HUDEP-2 (cell line): ENCODE data around the gene LGR6.
A peak's percentile ranks its signal among the peaks of the same experiment; 100 is the strongest.
"Not testable (repeated sequence)": the region's sequence is repeated elsewhere in the genome, so short reads cannot be mapped to it uniquely, and the experiment has no call there.

Experiments used
- DNase-seq, 76 experiments: peaks; one replicate each; lab custom pipeline; 2025; ENCODE audit not compliant: unreplicated experiment in 76 of 76; lab: John Stamatoyannopoulos, UW

Gene LGR6

DNA sequence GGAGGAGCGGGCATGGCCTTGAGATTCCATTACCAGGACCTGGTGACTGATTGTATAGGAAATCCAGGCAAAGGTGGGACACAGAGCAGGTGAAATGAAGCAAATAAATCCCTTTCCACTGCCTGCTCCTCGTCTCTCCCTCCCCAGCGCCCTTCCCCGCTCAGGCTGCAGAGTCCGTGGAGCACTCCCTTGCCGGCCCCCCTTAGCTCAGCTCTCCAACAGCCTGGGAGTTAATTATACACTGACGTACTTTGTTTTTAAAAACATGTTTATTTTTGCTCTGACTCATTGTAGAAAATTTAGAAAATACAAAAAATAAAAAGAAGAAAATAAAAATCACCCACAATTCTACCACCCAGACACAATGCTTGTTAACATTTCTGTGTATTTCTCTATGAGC is 61.7 kb downstream of the LGR6 start:
- no peak for DNase-seq

DNA sequence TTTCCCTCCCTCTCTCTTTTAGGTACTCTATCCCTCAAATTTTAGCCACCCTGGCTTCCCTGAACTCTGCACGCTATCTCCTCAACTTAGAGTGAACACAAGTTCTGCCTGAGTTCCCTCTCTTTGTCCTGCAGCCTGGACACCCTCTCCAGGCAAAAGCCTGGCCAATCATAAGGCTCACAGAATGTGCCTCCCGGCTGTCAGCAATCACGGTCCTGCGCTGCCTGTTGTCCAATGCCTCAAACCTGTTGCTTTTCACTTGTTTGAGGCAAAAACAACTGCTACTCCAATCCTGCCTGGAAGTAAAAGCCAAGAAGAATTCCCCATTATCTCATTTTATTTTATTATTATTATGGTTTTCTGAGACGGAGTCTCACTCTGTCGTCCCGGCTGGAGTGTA is 66.1 kb downstream of the LGR6 start:
- DNase-seq, result no peak

DNA sequence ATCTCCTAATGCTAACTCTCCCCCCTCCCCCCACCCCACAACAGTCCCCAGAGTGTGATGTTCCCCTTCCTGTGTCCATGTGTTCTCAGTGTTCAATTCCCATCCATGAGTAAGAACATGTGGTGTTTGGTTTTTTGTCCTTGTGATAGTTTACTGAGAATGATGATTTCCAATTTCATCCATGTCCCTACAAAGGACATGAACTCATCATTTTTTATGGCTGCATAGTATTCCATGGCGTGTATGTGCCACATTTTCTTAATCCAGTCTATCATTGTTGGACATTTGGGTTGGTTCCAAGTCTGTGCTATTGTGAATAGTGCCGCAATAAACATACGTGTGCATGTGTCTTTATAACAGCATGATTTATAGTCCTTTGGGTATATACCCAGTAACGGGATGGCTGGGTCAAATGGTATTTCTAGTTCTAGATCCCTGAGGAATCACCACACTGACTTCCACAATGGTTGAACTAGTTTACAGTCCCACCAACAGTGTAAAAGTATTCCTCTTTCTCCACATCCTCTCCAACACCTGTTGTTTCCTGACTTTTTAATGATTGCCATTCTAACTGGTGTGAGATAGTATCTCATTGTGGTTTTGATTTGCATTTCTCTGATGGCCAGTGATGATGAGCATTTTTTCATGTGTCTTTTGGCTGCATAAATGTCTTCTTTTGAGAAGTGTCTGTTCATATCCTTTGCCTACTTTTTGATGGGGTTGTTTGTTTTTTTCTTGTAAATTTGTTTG is 67.8 kb downstream of the LGR6 start:
- DNase-seq, result not testable (repeated sequence)

DNA sequence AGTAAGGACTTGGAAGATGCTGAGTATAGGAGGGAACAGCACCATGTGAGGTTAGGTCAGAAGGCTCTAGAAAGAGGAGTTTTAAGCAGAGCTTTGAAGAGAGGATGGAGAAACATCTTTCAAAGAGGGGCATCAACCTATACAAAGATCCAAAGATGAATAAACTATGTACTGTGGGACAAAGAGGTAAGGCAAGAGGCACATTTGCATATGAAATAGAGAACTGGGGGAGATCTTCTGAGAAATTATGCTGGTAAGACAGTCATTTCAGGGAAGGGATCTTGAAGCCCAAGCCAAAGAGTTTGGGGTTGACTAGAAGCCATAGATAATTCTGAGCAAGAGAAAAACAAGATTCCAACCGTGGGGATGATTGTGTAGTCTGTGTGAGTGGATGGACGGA is 70.0 kb downstream of the LGR6 start:
- no peak for DNase-seq

DNA sequence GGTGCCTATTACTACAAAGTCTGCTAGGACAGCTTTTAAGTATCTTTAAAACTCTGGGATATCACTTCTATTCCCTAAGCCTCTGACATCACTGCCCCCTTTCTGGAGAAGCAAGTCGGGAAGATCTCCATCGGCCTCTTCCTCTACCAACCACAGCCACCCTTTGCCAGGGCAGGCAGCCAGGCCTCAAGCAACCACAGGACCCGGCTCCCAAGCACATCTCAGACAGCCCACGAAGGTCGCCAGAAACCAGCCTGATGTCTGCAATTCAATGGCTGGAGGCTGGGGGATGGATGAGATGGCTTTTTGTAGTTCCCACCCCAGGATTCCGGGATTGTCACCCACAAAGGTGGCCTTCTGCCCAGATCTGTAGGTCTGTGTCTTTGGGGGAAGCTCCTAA is 70.7 kb downstream of the LGR6 start:
- DNase-seq, result no peak

DNA sequence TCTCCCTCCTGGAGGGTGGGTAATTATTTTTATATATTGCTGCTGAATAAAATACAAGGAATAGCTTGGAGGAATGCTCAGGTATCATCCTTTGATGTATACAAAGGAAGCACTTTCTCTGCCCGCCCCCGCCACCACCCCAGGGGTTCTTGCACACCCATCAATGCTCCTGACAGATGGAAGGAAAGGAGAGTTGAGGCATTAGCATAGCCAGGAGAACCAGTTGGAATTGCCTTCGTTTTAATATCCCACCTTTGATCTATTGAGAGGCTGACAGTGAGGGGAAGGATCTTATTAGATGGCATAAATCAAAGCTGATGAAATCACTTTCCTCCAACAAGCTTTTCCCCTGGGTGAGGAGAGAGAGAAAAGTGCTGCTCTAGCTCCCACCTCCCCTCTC is 71.1 kb downstream of the LGR6 start:
- no peak for DNase-seq

DNA sequence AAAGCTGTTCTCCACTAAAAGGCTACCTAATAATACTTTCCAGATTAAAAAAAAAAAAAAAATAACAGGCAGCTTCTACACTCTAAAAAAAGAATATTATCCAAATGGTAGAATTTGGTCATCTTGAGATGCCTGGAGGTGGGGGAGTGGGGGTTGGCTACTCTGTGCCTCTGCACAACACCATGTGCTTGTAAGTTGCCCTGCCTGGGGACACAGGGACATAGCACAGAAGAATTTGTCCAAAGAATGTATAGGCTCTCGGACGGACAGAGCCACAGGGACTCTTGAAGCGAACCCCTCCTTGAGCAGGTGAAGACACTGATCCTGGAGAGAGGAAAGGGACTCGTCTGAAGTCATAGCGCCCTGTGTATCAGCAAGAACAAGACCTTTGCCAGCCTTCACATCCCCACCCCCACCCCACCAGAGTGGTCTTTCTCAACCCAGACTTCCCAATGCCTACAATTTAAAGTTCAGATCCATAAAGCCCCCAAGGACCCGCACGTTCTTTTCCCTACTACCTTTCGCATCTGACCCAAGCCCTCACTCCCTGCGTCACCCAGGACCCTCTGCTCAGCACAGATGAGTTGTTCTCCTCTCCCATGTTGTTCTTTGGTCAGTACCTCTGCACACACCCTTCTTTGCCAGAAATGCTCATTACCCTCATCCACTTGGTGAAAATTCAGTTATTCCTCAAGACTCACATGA is 72.6 kb downstream of the LGR6 start:
- DNase-seq, result no peak

DNA sequence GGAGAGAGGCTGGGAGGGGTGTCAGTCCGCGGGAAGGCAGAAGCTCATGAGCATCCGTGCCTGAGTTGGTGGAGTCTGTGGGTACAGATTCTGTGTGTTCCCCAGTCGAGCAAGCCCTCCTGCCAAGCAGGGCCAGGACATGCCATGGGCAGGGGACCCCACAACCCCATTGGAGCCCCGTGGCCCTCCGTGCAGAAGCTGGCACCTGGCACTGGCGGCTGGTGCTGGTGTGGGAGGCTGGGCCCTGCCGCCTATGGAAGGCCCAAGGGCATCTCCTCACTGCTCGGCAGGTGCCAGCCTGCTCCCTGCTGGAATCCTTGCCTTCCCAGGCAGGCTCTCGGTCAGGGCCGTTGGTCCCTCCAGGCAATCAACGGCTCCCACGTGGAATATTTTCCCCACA is 74.4 kb downstream of the LGR6 start:
- no peak for DNase-seq

DNA sequence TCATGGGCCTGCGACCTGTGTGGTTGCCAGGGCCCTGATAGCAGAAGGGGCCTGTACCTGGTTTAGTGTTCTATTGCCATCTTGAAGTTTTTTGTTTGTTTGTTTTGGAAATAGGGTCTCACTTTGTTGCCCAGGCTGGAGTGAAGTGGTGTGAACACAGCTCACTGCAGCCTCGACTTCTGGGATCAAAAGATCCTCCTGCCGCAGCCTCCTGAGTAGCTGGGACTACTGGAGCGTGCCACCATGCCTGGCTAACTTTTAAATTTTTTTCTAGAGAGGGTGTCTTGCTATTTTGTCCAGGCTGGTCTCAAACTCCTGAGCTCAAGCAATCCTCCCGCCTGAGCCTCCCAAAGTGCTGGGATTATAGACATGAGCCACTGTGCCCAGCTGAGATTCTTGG is 75.2 kb downstream of the LGR6 start:
- DNase-seq, result no peak

DNA sequence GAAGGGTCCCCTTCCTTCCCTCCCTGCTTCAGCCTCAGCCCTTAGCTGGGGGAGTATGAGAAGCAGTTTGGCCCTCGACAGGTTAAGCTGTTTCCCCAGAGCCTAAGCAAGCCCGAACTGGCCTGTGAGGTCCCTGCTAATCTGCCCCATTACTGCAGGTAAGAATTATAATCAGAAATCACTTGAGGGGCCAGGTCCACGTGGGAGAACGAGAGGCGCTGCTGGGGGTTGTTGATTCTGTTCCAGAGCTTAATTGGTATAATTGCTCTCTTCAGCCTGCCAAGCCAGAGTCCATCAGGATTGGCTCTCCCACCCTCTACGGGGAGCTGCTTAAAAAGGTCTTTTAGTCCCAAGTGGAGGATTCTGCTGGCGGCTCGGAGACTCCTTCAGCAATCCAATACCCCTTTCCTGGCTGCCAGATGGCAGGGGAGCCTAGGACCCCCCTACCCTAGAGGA is 77.3 kb downstream of the LGR6 start:
- DNase-seq, result no peak

DNA sequence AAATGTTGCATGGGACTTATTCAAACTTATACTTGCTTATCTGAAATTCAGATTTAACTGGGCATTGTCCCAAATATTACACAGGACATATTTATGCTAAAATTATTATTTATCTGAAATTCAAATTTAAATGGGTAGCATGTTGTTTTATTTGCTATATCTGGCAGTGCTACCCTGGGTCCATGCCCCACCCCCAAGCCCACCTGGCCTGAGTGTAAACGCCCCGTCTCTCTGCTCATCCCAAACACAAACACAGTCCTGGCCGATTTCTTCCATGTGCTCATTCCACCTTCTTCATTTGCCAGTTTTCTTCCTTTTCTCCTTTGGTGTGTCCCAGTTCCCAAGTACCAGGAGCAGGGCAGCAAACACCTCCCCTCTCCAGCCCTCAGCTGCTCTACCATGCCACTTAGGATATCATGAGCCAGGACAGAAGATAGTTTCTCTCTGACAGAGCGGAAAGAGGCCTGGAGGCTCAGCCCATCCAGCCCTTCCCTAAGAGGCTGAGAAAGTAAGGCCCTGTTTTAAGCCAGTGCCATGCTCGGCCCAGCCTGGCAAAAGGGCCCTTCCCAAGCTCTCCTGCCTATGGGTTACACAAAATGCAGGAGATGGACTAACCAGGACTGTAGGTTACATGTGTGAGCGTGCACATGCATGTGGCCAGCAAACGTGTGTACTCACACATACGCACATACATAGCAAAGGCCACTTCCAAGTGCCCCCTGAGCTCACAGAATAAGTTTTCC is 78.7 kb downstream of the LGR6 start:
- no peak for DNase-seq

DNA sequence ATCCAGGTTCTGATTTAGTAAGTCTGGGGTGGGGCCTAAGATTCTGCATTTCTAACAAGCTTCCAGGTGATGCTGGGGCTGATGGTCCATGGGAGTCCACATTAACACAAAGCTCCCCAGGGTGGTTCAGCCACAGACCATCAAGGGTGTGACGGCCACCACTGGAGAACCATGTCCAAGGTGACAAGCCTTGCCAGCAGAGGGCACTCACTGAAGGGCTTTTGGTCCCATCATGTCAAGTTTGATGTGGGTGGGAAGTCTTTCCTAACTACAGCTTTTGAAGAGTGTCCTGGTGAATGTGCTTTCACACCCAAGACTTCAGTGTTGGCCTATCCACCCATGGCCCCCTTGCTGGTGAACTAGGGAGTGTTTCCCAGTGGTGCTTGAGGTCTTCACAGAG is 81.0 kb downstream of the LGR6 start:
- DNase-seq, result peak in 31 of 76 experiments; percentile 2 to 47 (median 13)

DNA sequence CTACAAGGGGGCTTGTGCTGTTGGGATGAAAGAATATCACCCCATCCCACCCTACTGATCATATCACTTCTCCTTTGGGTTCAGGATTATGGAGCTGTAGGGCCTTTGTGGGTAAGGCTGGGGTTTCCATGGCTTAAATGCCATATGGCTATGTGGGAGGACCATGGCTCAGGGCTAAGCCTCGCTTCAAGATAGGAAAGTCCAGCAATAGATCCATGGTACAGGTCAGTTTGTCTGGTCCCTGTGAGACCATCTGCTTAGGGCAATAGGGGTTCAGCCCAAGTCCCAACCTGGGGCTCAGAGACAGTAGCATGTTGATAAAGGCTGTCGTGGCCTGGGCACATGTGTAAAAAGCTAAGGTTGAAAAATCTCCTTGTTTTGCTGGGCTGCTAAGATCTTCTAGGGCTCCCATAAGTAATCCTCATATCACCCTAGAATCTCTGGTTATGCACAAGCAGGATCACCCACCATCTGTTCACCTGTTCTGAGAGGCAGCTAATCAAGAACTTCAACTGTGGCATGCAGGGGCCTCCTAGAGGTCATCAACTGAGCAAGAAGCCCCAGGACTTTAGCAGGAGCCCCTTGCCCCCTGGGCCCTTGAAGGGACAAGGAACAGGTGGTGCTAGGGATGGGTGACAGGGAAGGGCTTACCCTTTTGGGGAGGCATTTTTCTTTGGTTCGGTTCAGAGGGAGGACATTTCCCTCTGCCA is 81.6 kb downstream of the LGR6 start:
- DNase-seq, result no peak

DNA sequence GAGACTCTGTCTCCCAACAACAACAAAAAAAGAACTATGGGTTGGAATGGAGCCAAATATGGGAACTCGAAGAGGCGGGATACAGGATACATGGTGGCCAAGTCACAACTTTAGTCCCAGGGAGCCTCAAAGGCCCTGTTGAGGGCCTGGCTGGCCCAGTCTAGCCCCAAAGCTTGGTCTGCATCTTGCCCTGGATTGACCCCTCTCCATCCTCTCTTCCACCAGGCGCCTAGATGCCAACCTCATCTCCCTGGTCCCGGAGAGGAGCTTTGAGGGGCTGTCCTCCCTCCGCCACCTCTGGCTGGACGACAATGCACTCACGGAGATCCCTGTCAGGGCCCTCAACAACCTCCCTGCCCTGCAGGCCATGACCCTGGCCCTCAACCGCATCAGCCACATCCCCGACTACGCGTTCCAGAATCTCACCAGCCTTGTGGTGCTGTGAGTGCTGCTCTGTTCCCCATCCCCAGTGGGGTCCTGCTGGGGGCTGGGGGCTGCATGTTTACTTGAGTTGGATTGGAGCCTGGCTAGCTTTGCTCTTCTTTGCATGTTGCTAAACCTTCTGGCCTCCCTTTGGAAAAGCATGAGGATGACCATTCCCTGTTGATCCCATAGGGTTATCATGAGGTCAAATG is 82.6 kb downstream of the LGR6 start:
- no peak for DNase-seq

DNA sequence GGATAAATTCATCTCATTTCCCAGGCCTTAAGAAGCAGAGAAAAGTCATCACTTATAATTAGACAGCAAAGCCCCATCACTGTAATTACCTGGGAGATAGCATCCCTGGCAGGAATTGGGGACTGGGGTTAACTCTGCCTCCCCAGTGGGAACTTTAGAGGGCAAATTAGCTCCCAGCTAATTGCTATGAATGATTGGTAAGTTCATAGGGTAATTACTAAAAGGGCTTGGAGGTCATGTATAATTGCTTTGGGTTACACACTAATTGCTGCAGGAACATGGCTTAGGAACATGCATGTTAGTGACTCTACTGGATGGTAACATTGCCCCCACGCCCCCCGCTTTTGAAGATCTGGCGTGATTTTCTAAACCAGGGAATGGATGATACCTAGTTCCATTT is 83.3 kb downstream of the LGR6 start:
- DNase-seq, result no peak

DNA sequence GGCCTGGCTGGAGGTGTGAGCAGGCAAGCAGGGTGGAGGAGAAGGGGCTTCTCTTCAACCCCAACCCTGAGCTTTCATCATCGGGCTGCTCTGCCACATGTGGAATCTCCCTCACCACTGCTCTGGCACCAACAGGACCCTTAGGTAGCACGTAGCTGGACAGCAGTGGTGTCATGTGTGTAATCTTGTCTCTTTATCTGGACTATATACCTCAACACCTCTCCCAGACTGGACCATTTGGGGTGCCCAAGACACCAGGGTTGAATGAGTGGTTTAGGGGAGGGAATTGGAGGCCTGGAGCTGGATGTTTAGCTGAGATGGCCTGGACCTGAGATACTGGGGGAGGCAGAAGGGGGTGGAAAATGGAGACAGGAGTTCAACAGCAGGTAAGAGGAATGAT is 85.2 kb downstream of the LGR6 start:
- DNase-seq, result no peak

DNA sequence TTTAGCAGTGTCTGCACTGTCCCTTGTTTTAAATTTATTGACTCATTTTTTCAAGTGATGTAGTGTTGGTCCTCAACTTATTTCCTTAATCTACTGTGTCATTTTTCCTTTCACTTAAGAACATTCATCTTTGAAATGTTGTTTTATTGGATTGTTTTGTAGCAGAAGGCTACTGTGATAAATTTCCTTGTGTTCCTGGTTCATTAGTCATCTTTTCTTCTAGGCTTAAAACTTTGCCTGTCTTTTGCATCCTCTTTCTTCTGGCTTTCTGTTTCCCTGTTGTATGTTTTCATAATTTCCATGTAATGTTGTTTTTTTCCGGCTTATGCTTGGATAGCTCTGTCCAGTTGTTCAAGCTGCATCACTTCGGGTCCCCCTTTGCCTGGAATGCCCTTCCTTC is 86.2 kb downstream of the LGR6 start:
- no peak for DNase-seq

DNA sequence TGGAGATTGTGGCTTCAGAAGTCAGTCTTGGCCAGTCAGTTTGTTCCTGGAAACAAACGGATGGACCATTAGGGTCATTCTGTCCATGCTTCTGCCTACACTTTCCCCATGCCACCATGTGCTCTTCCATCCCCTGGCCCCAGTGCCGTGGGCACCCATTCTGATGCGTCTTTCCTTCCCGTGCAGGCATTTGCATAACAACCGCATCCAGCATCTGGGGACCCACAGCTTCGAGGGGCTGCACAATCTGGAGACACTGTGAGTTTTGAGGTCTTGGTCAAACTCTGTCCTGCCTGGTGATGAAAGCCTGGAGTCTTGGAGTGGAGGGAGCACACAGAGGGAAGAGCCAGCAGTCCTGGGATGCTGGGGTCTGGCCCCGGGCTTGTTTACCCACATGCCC is 87.0 kb downstream of the LGR6 start:
- no peak for DNase-seq

DNA sequence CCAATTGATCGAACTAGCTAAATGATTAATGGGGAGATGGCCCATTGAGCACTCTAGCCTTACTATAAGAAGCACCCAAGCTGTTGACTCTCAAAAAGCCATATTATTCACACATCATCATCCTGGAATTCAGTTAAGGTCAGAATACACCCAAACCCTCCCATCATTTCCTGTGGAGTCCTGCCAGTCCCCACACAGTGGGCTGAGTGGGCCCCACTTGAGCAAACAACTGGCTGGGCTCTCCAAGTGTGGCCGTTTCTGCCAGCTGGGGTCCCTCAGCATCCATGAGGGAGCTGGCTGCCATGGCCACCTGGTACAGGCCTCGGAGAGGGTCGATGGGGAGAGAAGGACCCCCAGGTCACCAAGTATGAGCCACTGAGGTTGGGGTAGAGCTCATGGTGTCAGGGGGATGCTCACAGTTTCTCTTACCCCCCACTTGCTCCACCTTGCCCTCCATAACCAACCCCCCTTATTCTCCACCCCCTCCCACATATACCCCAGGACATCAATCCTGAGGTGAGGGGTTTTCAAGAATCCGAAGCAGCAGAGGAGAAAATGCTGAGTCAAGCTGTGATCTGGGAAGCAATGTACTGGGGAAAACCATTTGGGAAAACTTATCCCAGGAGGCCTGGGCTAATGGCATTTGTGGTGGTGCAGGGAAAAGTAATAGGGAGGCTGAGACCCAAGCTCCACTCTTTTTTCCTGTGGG is 87.9 kb downstream of the LGR6 start:
- DNase-seq, result no peak

DNA sequence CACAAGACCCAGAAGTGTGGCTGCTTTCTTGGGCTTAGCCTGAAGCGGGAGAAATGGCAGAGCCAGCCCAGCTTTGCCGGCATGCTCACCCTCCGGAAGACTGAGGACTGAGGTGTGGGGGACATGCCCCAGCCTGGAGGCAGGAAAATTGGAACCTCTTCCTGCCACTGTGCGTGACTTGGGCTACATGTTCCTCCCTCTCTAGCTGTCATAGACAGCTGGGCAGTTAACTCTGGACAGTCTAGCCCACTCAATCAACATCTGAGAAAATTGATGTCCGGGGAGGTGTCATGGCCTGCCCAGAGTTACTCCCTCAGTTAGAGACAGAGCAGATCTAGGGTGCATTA is 88.4 kb downstream of the LGR6 start:
- DNase-seq, result no peak
